ENCODE results near the gene MAFG. TPM values are rescaled to one million over a fixed set of nuclear protein-coding genes. Genes with fewer than 3 reads are reported as not detected.
A peak's percentile ranks its signal among the peaks of the same experiment; 100 is the strongest.

The MAFG gene
- total and polyA plus RNA-seq, 2 experiments from 2014 or later: 17.2 to 33.4 TPM

DNA sequence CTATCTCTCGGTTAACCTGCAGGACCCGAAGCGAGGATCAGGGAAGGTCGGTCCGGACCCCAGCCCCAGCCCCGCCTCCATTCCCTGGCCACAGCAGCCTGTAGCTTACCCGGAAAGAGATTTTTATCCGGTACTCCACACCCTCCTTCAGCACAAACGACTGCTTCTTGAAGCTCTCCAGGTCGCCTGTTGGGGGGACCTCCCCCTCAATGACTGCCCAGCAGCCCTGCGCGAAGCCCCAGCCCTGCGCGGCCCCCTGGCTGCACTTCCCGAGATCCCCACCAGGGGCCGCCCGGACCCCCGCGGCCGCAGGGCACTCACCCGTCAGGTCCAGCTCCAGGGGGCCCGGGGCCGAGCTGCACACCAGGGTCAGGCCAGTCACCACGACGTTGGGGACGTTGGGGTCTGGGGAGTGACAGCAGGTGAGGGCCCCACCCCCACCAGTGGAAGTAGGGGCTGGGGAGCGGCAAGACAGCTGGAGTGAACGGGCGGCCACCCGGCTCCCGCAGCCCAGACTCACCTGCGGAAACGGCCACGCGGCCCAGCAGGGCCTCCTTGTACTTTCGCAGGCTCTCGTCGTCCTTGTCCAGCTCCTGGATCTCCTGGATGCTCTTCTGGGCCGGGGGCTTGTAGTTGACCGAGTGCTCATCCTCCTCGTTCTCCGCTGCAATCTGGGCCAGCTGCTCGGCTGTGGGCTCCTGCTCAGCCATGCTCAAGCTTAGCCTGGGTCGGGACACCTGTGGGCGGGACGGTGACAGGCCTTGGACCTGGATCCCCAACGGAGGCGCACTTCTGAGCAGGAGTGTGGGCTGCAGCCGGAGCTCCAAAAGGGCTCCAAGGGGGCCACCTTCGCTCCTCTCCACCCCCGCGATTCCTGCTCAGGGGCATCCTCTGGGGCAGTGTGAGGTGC, 58.1 kb downstream of the MAFG start (continued):
- TF ChIP-seq ZNF462 (CRISPR knock-in tag; IDR thresholded peaks at IDR 0.05): no peak
- no peak for TF ChIP-seq STAT1 (IDR thresholded peaks at IDR 0.05; ENCODE audit: unreplicated experiment)
- TF ChIP-seq CREB1 (CRISPR knock-in tag; IDR thresholded peaks at IDR 0.05; ENCODE audit: low read depth): peak; percentile 34; the same call in 1 of the 2 replicates
- TF ChIP-seq, protein P1, sequence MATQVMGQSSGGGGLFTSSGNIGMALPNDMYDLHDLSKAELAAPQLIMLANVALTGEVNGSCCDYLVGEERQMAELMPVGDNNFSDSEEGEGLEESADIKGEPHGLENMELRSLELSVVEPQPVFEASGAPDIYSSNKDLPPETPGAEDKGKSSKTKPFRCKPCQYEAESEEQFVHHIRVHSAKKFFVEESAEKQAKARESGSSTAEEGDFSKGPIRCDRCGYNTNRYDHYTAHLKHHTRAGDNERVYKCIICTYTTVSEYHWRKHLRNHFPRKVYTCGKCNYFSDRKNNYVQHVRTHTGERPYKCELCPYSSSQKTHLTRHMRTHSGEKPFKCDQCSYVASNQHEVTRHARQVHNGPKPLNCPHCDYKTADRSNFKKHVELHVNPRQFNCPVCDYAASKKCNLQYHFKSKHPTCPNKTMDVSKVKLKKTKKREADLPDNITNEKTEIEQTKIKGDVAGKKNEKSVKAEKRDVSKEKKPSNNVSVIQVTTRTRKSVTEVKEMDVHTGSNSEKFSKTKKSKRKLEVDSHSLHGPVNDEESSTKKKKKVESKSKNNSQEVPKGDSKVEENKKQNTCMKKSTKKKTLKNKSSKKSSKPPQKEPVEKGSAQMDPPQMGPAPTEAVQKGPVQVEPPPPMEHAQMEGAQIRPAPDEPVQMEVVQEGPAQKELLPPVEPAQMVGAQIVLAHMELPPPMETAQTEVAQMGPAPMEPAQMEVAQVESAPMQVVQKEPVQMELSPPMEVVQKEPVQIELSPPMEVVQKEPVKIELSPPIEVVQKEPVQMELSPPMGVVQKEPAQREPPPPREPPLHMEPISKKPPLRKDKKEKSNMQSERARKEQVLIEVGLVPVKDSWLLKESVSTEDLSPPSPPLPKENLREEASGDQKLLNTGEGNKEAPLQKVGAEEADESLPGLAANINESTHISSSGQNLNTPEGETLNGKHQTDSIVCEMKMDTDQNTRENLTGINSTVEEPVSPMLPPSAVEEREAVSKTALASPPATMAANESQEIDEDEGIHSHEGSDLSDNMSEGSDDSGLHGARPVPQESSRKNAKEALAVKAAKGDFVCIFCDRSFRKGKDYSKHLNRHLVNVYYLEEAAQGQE (IDR thresholded peaks at IDR 0.05; ENCODE audit: unreplicated experiment): no peak
- TF ChIP-seq ZNF331 (CRISPR knock-in tag; IDR thresholded peaks at IDR 0.05; ENCODE audit: low read depth): no peak
- TF ChIP-seq, protein P2, sequence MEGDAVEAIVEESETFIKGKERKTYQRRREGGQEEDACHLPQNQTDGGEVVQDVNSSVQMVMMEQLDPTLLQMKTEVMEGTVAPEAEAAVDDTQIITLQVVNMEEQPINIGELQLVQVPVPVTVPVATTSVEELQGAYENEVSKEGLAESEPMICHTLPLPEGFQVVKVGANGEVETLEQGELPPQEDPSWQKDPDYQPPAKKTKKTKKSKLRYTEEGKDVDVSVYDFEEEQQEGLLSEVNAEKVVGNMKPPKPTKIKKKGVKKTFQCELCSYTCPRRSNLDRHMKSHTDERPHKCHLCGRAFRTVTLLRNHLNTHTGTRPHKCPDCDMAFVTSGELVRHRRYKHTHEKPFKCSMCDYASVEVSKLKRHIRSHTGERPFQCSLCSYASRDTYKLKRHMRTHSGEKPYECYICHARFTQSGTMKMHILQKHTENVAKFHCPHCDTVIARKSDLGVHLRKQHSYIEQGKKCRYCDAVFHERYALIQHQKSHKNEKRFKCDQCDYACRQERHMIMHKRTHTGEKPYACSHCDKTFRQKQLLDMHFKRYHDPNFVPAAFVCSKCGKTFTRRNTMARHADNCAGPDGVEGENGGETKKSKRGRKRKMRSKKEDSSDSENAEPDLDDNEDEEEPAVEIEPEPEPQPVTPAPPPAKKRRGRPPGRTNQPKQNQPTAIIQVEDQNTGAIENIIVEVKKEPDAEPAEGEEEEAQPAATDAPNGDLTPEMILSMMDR (conservative IDR thresholded peaks at IDR 0.05; ENCODE audit: low read depth in 2 of 2): peak; percentile 76 to 79
- TF ChIP-seq, protein P3, sequence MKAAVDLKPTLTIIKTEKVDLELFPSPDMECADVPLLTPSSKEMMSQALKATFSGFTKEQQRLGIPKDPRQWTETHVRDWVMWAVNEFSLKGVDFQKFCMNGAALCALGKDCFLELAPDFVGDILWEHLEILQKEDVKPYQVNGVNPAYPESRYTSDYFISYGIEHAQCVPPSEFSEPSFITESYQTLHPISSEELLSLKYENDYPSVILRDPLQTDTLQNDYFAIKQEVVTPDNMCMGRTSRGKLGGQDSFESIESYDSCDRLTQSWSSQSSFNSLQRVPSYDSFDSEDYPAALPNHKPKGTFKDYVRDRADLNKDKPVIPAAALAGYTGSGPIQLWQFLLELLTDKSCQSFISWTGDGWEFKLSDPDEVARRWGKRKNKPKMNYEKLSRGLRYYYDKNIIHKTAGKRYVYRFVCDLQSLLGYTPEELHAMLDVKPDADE (IDR thresholded peaks at IDR 0.05): no peak
- TF ChIP-seq EZH2phosphoT487 (IDR thresholded peaks at IDR 0.05; ENCODE audit: unreplicated experiment): no peak
- peak; percentile 8; the same call in 1 of the 2 replicates for TF ChIP-seq POLR2AphosphoS5 (IDR thresholded peaks at IDR 0.05; ENCODE audit: low read depth)
- no peak for TF ChIP-seq NANOG (IDR thresholded peaks at IDR 0.05; ENCODE audit: borderline replicate concordance)
